ENCODE data around the gene PRAC1. TPM values are rescaled to one million over a fixed set of nuclear protein-coding genes. Genes with fewer than 3 reads are reported as not detected.

Gene PRAC1
- total RNA-seq (2022) (not detected in 2 replicates), Bru-seq, nascent RNA (not detected), BruChase-seq, experiment 1, labeled RNA remaining after a 6-hour chase (not detected), BruChase-seq, experiment 2, labeled RNA remaining after a 2-hour chase (not detected)
- long read RNA-seq = 0 reads

- CTCF ChIA-PET = interaction anchor here (1.7 kb wide), 1 partner anchor 157 kb away, joined by 6 read pairs; no protein-coding TSS in a partner anchor
- H3K4me1 Mint-ChIP-seq (ENCODE audit: low read depth, unreplicated experiment) = peaks cover 11% of the 10 kb centered on the region
- no peak within 1 kb of the TSS for H3K27ac Mint-ChIP-seq (ENCODE audit: unreplicated experiment)
- peaks cover 4% of the 10 kb centered on the region for H3K36me3 Mint-ChIP-seq (ENCODE audit: insufficient read depth, unreplicated experiment)
- no peak for DNase-seq
- intact Hi-C loops (cut with micrococcal nuclease; ENCODE audit: unreplicated experiment) = no loop called here
- peak within 1 kb of the TSS; percentile 34 for H3K4me3 Mint-ChIP-seq (ENCODE audit: low read depth, unreplicated experiment)
- peaks cover 24% of the 10 kb centered on the region for H3K27me3 Mint-ChIP-seq (ENCODE audit: unreplicated experiment)
- no TSS peak for BruUV-seq (replicated peaks)
- H3K9me3 Mint-ChIP-seq (ENCODE audit: low read depth, unreplicated experiment) = no peaks in the 10 kb centered on the region
- no peak for TF ChIP-seq CTCF (IDR thresholded peaks at IDR 0.05; ENCODE audit: unreplicated experiment)
Measured at GRCh38 chr17:48722201-48722907, at the start of gene PRAC1. PRAC1 (minus strand) TSS chr17:48722518; CDS start chr17:48722392, 126 bp downstream.

GRCh38 chr17:48770954-48771353, 48.6 kb upstream of the PRAC1 start:
- no TSS peak for BruUV-seq (replicated peaks)
- no peaks in the 10 kb centered on the region for H3K9me3 Mint-ChIP-seq (ENCODE audit: low read depth, unreplicated experiment)
- no peak overlapping the region for H3K27ac Mint-ChIP-seq (ENCODE audit: unreplicated experiment)
- no peak for DNase-seq
- intact Hi-C loops (cut with micrococcal nuclease; ENCODE audit: unreplicated experiment) = no loop called here
- H3K27me3 Mint-ChIP-seq (ENCODE audit: unreplicated experiment) = peaks cover 35% of the 10 kb centered on the region
- H3K36me3 Mint-ChIP-seq (ENCODE audit: insufficient read depth, unreplicated experiment) = no peaks in the 10 kb centered on the region
- no peaks in the 10 kb centered on the region for H3K4me1 Mint-ChIP-seq (ENCODE audit: low read depth, unreplicated experiment)
- TF ChIP-seq CTCF (IDR thresholded peaks at IDR 0.05; ENCODE audit: unreplicated experiment) = no peak
- CTCF ChIA-PET = no interaction called here
- H3K4me3 Mint-ChIP-seq (ENCODE audit: low read depth, unreplicated experiment) = no peak overlapping the region

GRCh38 chr17:48769009-48769675, 46.8 kb upstream of the PRAC1 start:
- no peak overlapping the region for H3K4me3 Mint-ChIP-seq (ENCODE audit: low read depth, unreplicated experiment)
- no peaks in the 10 kb centered on the region for H3K9me3 Mint-ChIP-seq (ENCODE audit: low read depth, unreplicated experiment)
- no peaks in the 10 kb centered on the region for H3K36me3 Mint-ChIP-seq (ENCODE audit: insufficient read depth, unreplicated experiment)
- DNase-seq = no peak
- no peak for TF ChIP-seq CTCF (IDR thresholded peaks at IDR 0.05; ENCODE audit: unreplicated experiment)
- intact Hi-C loops (cut with micrococcal nuclease; ENCODE audit: unreplicated experiment) = no loop called here
- no TSS peak for BruUV-seq (replicated peaks)
- no peaks in the 10 kb centered on the region for H3K4me1 Mint-ChIP-seq (ENCODE audit: low read depth, unreplicated experiment)
- H3K27ac Mint-ChIP-seq (ENCODE audit: unreplicated experiment) = no peak overlapping the region
- CTCF ChIA-PET = interaction anchor here (0.5 to 1.8 kb wide), 5 partner anchors 8 to 908 kb away, joined by 3 to 7 read pairs (median 3); no protein-coding TSS in a partner anchor
- peaks cover 40% of the 10 kb centered on the region for H3K27me3 Mint-ChIP-seq (ENCODE audit: unreplicated experiment)

- Mint-ChIP-seq H3K4me3 (ENCODE audit: low read depth, unreplicated experiment) (no peak overlapping the region), H3K4me1 (ENCODE audit: low read depth, unreplicated experiment) (no peaks in the 10 kb centered on the region), H3K27ac (ENCODE audit: unreplicated experiment) (no peak overlapping the region), H3K36me3 (ENCODE audit: insufficient read depth, unreplicated experiment) (no peaks in the 10 kb centered on the region), H3K27me3 (ENCODE audit: unreplicated experiment) (peaks cover 56% of the 10 kb centered on the region), H3K9me3 (ENCODE audit: low read depth, unreplicated experiment) (no peaks in the 10 kb centered on the region)
- TF ChIP-seq CTCF (IDR thresholded peaks at IDR 0.05; ENCODE audit: unreplicated experiment) = peak; percentile 15
- intact Hi-C loops (cut with micrococcal nuclease; ENCODE audit: unreplicated experiment) = no loop called here
- BruUV-seq (replicated peaks) = no TSS peak
- DNase-seq = no peak
- CTCF ChIA-PET = interaction anchor here (0.7 to 2.4 kb wide), 4 partner anchors 16 to 89 kb away, joined by 3 to 7 read pairs (median 4); no protein-coding TSS in a partner anchor
Measured at GRCh38 chr17:48767263-48767774, 45.0 kb upstream of the PRAC1 start.
